Stimulated activated CD8-positive, alpha-beta memory T cell treated with anti-CD3 and anti-CD28 coated beads, Interleukin-15, amount 100 ng/mL, for 24 hours (primary cell): ENCODE data around the gene KIAA0825.
"Not testable (repeated sequence)": the region's sequence is repeated elsewhere in the genome, so short reads cannot be mapped to it uniquely, and the experiment has no call there.

Experiments used
- DNase-seq: peaks from one replicate; pipeline ENCODE4 v3.0.0-alpha.2; 2020; ENCODE audit warnings: low read depth

The KIAA0825 gene

DNA sequence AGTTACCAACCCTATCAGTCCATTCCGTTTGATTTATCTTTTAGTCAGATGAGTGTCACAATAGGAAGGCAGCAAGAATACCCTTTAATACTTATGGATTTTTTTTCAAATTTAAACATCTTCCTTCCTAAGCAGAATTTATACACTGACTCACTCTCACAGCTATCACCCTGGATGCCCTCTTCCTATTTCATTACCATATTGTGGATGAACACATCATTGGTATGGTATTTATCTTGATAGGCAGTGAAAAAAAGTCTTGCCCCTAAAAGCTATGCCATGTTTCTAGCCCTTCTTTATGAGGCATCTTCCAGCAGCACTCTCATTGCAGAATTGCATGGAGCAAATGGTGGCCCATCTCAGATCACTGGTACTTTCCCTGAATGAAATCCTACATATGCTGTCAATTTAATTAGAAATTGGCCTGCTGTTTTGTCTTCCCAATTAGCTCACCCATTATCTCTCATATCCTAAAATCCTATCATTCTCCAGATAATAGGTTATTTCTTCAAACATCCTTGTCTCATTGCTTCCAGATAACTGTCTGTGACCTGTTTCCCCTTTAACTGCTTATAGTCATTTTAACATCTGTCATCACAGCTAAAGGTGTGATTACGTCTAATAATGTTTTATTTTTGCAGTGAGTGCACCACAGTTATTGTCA is 443.5 kb downstream of the KIAA0825 start:
- DNase-seq, result no peak

GRCh38 chr5:94173100-94173499 is 445.3 kb downstream of the KIAA0825 start:
- DNase-seq, result no peak

GRCh38 chr5:94171070-94171469 is 447.3 kb downstream of the KIAA0825 start:
- DNase-seq, result not testable (repeated sequence)

DNA sequence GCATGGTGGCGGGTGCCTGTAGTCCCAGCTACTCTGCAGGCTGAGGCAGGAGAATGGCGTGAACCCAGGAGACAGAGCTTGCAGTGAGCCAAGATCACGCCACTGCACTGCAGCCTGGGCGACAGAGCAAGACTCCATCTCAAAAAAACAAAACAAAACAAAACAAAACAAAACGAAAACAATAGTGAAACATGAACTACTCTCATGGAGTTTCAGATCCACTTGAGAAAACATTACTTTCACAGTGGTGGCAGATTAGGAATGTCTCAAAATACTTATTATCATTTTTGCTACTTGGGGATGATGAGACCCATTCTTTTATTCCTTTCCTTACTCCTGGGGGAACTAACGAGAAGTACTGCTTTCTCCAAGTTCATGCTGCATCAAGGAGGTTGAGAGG is 448.2 kb downstream of the KIAA0825 start:
- not testable (repeated sequence) for DNase-seq

DNA sequence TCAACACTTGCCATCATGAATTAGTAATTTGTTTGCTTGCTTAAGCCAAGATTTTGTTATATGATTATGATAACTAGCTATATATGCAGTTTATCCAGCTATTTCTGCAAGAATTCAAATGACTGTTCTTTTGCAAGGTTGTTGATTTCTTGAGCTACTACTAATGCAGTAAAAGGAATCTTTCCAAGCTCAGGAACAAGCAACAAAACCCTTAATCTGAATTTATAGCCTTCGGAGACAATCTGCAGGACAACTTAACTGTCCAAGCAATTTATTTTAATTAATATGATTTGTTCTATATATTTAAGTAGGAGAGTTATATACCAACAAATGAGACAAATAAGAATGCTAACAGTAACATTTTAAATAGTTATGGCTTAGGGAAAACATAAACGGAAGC is 450.3 kb downstream of the KIAA0825 start:
- no peak for DNase-seq

DNA sequence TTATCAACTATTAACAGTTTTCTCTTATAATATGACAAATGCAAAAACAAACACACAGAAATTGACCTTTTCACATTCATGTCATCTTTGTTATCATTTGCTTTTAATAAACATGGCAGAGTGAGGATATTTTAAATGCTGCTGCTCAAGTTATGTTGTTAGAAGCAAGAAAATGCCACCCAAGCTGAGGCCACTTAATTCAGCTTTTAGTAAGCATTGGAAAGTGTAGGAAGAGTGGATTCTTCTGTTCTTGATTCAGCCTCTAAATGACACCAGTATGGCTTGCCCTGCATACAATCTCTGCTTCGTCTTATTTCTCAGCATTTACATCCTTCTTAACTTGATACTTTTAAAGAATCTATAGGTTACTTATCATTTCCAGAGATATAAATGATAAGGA is 456.6 kb downstream of the KIAA0825 start:
- DNase-seq, result no peak

GRCh38 chr5:94159144-94159543 is 459.3 kb downstream of the KIAA0825 start:
- DNase-seq, result no peak

DNA sequence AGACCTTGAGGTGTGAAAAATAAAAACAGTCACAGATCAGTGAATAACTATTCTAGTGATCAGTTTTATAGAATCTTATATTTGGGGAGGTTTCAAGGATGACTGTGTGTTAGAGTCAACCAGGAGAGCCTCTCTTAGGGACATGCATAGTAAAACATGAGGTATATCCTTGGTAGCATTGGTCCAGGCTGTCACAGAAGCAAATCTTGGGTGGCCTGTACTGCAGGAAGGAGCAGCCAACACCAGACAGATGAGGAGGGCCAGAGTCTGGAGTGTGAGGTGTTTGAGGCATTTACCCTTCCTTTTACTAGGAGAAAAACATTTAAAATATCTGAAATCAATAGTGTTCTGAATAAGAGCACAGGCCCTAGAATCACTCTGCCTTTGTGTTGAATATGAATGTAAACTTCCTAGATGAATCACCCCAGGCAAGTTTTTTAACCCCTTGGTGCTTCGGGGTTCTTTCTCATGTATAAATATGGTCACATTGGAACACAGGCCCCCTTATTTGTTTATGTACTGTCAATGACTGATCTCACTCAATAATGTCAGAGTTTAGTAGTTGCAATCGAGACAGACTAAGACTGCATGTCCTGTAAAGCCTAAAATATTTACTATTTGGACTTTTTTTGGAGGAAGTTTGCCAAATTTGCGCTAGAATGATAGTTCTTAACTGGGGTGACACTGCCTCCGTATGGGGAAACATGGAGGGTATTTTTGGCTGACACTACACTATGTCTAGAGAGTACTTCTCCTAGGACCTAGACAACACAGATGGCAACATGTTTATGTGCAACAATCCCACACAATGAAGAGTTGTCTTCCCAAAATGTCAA is 460.5 kb downstream of the KIAA0825 start:
- DNase-seq, result no peak

DNA sequence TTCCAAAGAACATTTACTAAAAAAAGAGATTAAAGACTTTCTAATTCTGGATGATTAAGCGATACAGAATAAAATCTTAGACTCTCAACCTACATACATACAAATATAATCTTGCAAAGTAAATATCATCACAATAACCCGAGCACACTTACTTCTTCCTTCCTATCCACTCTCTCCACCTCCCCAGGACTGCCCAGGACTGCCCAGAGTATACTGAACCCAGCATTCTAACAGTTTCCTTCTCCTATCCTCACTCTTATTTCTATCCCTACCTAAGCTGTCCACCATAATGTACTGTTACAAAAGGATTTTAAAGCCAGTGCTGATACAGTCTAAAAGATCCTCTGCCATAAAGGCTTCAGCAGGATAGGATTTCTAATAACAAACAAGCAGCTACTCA is 463.7 kb downstream of the KIAA0825 start:
- no peak for DNase-seq

DNA sequence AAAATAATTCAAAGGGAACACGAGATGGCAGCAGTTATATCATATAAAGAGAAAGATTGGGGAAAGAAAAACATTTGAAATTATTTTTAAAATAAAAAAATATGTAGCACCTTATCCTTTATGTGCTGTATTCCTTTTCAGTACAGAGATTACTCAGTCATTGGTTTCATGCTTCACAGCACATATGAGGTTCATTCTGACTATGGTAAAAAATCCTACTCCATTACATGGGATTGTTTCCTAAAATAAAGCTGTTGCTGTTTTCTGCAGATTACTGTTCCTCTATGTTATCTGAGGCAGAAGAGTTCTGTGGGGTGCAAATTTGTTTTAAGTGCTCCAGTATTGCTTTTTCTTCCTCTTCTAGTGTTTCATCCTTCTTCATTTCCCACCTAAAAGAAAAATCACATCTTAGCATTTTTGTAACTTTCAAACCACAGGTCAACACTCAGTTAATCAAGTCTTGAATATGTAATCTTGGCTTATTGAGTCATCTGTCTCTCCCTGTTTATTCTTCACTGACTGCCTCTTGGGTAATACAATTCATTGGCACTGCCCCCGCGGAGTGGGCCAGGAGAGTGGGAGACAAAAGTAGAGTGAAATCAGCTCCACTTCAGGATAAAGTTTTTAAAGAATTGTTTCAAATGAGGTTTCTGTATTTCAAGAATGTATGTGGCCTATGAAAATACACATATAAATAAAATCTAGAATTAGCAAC is 464.5 kb downstream of the KIAA0825 start:
- DNase-seq, result no peak

GRCh38 chr5:94143621-94144020 is 474.8 kb downstream of the KIAA0825 start:
- DNase-seq, result not testable (repeated sequence)

DNA sequence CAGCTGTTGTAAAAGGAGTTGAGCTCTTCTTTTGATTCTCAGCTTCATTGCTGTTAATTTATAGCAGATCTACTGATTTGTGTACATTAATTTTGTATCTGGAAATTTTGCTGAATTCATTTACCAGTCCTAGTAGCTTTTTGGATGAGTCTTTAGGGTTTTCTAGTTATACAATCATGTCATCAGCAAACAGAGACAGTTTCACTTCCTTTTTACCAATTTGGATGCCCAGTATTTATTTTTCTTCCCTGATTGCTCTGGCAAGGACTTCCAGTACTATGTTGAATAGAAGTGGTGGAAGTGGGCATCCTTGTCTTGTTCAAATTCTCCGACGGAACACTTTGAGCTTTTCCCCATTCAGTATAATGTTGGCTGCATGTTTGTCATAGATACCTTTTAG is 478.1 kb downstream of the KIAA0825 start:
- no peak for DNase-seq

DNA sequence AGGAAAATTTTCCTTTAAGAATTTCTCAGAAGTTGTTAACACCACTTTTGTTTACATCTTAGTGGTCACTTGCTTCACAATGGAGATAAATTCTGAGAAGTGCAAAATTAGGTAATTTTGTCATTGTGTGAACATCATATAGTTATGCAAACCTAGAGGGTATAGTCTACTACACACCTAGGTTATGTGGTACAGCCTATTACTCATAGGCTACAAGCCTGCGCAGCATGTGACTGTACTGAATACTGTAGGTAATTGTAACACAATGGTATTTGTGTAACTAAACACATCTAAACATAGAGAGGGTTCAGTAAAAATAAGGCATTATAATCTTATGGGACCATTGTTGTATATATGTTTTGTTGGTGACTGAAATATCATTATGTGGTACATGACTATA is 488.3 kb downstream of the KIAA0825 start:
- DNase-seq, result no peak

- no peak for DNase-seq
Observed at GRCh38 chr5:94125107-94125506, 493.3 kb downstream of the KIAA0825 start.

DNA sequence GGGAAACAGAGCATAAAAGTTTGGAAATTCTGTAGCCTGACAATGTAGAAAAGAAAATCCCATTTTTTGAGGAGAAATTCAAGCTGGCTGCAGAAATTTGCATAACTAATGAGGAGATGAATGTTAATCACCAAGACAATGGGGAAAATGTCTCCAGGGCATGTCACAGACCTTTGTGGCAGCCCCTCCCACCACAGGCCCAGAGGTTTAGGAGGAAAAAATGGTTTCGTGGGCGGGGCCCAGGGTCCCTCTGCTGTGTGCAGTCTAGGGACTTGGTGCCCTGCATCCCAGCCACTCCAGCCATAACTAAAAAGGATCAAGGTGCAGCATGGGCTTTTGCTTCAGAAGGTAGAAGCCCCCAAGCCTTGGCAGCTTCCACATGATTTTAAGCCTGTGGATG is 502.1 kb downstream of the KIAA0825 start:
- not testable (repeated sequence) for DNase-seq

DNA sequence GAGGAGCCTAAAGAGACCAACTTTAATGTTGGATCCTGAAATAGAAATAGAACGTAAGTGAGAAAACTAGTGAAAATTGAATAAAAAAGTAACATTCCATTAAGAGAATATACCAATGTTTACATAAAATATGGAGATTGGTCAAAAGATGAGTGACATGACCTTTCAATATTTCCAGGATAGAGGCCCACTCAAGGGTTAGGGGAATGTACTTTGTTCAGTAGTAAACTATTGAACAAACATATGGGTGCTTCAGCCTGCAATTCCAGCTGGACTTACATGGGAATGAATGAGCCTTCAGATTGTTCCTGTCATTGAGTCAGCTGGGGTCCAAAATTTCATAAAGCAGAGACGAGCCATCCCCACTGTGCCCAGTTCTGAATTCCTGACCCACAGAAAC is 505.3 kb downstream of the KIAA0825 start:
- no peak for DNase-seq

- peak; percentile 76 for DNase-seq
Observed at GRCh38 chr5:94111209-94112004, 507.0 kb downstream of the KIAA0825 start.

DNA sequence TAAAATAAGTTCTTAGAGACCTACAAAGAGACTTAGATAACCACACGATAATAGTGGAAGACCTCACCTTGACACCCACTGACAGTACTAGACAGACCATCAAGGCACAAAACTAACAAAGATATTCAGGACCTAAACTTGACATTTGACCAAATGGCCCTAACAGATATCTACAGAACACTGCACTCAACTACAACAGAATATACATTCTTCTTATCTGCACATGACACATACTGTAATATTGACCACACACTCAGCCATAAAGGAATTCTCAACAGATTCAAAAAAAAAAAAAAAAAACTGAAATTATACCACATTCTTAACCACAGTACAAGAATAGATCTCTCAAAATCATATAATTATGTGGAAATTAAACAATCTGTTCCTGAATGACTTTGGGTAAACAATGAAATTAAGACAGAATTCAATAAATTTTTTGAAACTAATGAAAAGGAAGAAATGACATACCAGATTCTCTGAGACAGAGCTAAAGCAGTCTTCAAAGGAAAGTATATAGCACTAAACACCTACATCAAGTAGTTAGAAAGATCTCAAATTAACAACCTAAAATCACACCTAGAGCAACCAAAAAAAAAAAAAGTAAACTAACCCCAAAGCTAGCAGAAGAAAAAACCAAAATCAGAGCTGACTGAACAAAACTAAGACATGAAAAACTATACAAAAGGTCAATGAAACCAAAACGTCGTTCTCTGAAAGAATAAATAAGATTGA is 514.7 kb downstream of the KIAA0825 start:
- DNase-seq, result no peak
